Vagina (tissue), 2 donors: Measurements from ENCODE around the gene ALLC. TPM values are rescaled to one million over a fixed set of nuclear protein-coding genes. Genes with fewer than 3 reads are reported as not detected.
"Not testable (repeated sequence)": the region's sequence is repeated elsewhere in the genome, so short reads cannot be mapped to it uniquely, and the experiment has no call there.

Source experiments
- DNase-seq, 2 donors: peaks; one replicate each; pipeline ENCODE4 v3.0.0-alpha.2; 2017; ENCODE audit errors: extremely low spot score in 2 of 2
- H3K27ac ChIP-seq: fragments of 200-600 bp; sonication (generic); one replicate; pipeline ENCODE4 v1.5.1; 2019
- H3K27me3 ChIP-seq: fragments of 200-600 bp; sonication (generic); one replicate; pipeline ENCODE4 v1.5.1; 2019
- H3K36me3 ChIP-seq, 2 donors: fragments of 200-600 bp; sonication (generic); one replicate each; pipeline ENCODE4 v1.5.1; 2017 to 2019
- H3K4me1 ChIP-seq: fragments of 200-600 bp; sonication (generic); one replicate; pipeline ENCODE4 v1.5.1; 2019
- H3K4me3 ChIP-seq, 2 donors: fragments of 200-600 bp; sonication (generic); 1 replicate in 1 of 2; 2 replicates in 1 of 2; pipeline ENCODE4 v1.5.1; 2016 to 2019
- H3K9me3 ChIP-seq: fragments of 200-600 bp; sonication (generic); one replicate; pipeline ENCODE4 v1.5.1; 2019
- CTCF ChIP-seq, 3 experiments: fragments of 450-650 bp in 2 of 3; fragments of 200-600 bp in 1 of 3; sonication (generic) in 1 of 3; IDR thresholded peaks; one replicate each; pipeline ENCODE4 v1.5.1; 2017 to 2019; ENCODE audit warnings: antibody characterized with exemption in 3 of 3, mild to moderate bottlenecking in 2 of 3, moderate library complexity in 2 of 3
- POLR2A ChIP-seq, 2 donors: fragments of 450-650 bp; IDR thresholded peaks; one replicate each; pipeline ENCODE4 v1.6.1; 2017; ENCODE audit warnings: antibody characterized with exemption in 2 of 2, mild to moderate bottlenecking in 2 of 2, moderate library complexity in 2 of 2
- POLR2AphosphoS5 ChIP-seq, 2 donors: sonication (generic); formaldehyde crosslinking; IDR thresholded peaks; one replicate each; pipeline ENCODE4 v1.9.0; 2017; ENCODE audit warnings: antibody characterized with exemption in 2 of 2, mild to moderate bottlenecking in 2 of 2, low read depth in 1 of 2; ENCODE audit not compliant: insufficient read depth in 1 of 2
- intact Hi-C: fragments of 100-400 bp; cut with DNase I; formaldehyde crosslinking; loops from one replicate; pipeline ENCODE4 v1.15.1; 2023
- total RNA-seq: library from RNA; depleted of rRNA; stranded (reverse); fragments of >200 nt; gene quantifications from one replicate; pipeline ENCODE4 v1.2.3, GENCODE V29; 2016

Gene ALLC
- total RNA-seq, 1 donor from 2014 or later = not detected

- intact Hi-C loops = loop anchor here (10.0 kb wide), 1 partner anchor 235 kb away; no protein-coding TSS in a partner anchor
- no peak for DNase-seq
- Histone ChIP-seq H3K4me1 (no peaks in the 10 kb centered on the region), H3K9me3 (no peaks in the 10 kb centered on the region), H3K4me3 (no peak overlapping the region), H3K27me3 (no peaks in the 10 kb centered on the region), H3K36me3 (no peaks in the 10 kb centered on the region), H3K27ac (no peak overlapping the region)
- no peak for TF ChIP-seq POLR2AphosphoS5 (IDR thresholded peaks at IDR 0.05; ENCODE audit: insufficient read depth in 1 of 2, low read depth in 1 of 2)
- TF ChIP-seq POLR2A (IDR thresholded peaks at IDR 0.05) = no peak
- no peak for TF ChIP-seq CTCF (IDR thresholded peaks at IDR 0.05)
Observed at GRCh38 chr2:3659447-3660432, 1.7 kb downstream of the ALLC start.

- intact Hi-C loops, H3K27me3 ChIP-seq, DNase-seq, H3K9me3 ChIP-seq, H3K27ac ChIP-seq, H3K4me1 ChIP-seq, H3K4me3 ChIP-seq, H3K36me3 ChIP-seq: not testable (repeated sequence)
Observed at GRCh38 chr2:3660640-3661039, 2.6 kb downstream of the ALLC start.

GRCh38 chr2:3661149-3661660 is 3.2 kb downstream of the ALLC start:
- H3K9me3 ChIP-seq = no peaks in the 10 kb centered on the region
- H3K27ac ChIP-seq = no peak overlapping the region
- no peak for DNase-seq
- no peaks in the 10 kb centered on the region for H3K4me1 ChIP-seq
- no peak overlapping the region for H3K4me3 ChIP-seq
- intact Hi-C loops = no loop called here
- TF ChIP-seq POLR2A (IDR thresholded peaks at IDR 0.05) (no peak), CTCF (IDR thresholded peaks at IDR 0.05) (no peak), POLR2AphosphoS5 (IDR thresholded peaks at IDR 0.05; ENCODE audit: insufficient read depth in 1 of 2, low read depth in 1 of 2) (no peak)
- H3K27me3 ChIP-seq = no peaks in the 10 kb centered on the region
- no peaks in the 10 kb centered on the region for H3K36me3 ChIP-seq

GRCh38 chr2:3662239-3662638 is 4.2 kb downstream of the ALLC start:
- no peak for TF ChIP-seq POLR2AphosphoS5 (IDR thresholded peaks at IDR 0.05; ENCODE audit: insufficient read depth in 1 of 2, low read depth in 1 of 2)
- TF ChIP-seq POLR2A (IDR thresholded peaks at IDR 0.05) = no peak
- TF ChIP-seq CTCF (IDR thresholded peaks at IDR 0.05) = no peak

GRCh38 chr2:3664118-3664517 is 6.1 kb downstream of the ALLC start:
- Histone ChIP-seq H3K9me3 (no peaks in the 10 kb centered on the region), H3K4me1 (no peaks in the 10 kb centered on the region), H3K36me3 (no peaks in the 10 kb centered on the region), H3K27ac (no peak overlapping the region), H3K27me3 (no peaks in the 10 kb centered on the region), H3K4me3 (no peak overlapping the region)
- DNase-seq = no peak
- TF ChIP-seq CTCF (IDR thresholded peaks at IDR 0.05) = no peak
- TF ChIP-seq POLR2AphosphoS5 (IDR thresholded peaks at IDR 0.05; ENCODE audit: insufficient read depth in 1 of 2, low read depth in 1 of 2) = no peak
- TF ChIP-seq POLR2A (IDR thresholded peaks at IDR 0.05) = no peak
- intact Hi-C loops = no loop called here

More at GRCh38 chr2:3662239-3662638, 4.2 kb downstream of the ALLC start:
- no peak overlapping the region for H3K27ac ChIP-seq
- no peaks in the 10 kb centered on the region for H3K27me3 ChIP-seq
- no peak overlapping the region for H3K4me3 ChIP-seq
- no peaks in the 10 kb centered on the region for H3K9me3 ChIP-seq
- H3K4me1 ChIP-seq = no peaks in the 10 kb centered on the region
- DNase-seq = no peak
- intact Hi-C loops = no loop called here
- no peaks in the 10 kb centered on the region for H3K36me3 ChIP-seq
